GM12864 (cell line): ENCODE measurements around the gene MEF2D.

Source experiments
- DNase-seq: peaks from one replicate; pipeline ENCODE4 v3.0.0-alpha.2; 2011; ENCODE audit warnings: low read depth
- H3K4me3 ChIP-seq: 2 replicates; pipeline ENCODE4 v1.5.1; 2011; ENCODE audit warnings: mild to moderate bottlenecking, low read depth, low read length, control low read depth
- CTCF ChIP-seq: IDR thresholded peaks from 2 replicates; pipeline ENCODE4 v1.5.1; 2011; ENCODE audit warnings: low read depth, mild to moderate bottlenecking, moderate library complexity, low read length, control low read depth, inconsistent platforms; ENCODE audit errors: missing control alignments

The MEF2D gene

DNA sequence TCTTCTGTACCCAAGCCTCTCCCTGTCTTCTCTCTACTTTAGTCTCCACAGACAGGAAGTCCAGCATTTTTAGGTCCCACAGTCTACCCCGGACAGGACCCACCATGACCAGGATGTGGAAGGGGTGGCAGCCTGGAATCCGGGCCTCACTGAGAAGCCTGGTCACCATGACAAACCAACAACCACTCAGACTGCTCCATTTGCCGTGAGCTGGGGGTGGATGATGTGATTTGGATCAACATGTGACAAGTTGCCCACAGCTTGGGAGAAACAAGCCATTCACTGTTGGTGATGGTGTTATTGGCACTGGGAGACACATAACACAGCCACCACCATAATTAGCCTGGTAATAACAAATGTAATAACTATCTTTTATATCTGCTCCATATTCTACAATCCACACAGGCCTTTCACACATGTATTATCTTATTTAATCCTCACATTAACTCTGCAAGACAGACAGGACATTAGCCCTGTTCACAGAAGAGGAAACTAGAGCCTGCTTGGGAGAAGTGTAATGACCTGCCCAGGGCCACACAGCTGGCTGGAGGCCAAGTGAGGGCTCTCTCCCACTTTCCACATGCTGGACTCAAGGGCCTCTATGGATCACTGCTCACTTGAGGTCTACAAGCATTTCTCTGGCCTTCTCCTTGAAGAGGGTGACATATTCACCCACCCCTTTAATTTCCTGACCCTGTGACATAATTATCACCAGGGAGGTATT is 22.9 kb downstream of the MEF2D start:
- TF ChIP-seq CTCF: no peak
- no peak overlapping the region for H3K4me3 ChIP-seq
- DNase-seq: no peak

GRCh38 chr1:156476501-156477298 is 23.9 kb downstream of the MEF2D start:
- TF ChIP-seq CTCF: no peak
- H3K4me3 ChIP-seq: no peak overlapping the region
- no peak for DNase-seq

DNA sequence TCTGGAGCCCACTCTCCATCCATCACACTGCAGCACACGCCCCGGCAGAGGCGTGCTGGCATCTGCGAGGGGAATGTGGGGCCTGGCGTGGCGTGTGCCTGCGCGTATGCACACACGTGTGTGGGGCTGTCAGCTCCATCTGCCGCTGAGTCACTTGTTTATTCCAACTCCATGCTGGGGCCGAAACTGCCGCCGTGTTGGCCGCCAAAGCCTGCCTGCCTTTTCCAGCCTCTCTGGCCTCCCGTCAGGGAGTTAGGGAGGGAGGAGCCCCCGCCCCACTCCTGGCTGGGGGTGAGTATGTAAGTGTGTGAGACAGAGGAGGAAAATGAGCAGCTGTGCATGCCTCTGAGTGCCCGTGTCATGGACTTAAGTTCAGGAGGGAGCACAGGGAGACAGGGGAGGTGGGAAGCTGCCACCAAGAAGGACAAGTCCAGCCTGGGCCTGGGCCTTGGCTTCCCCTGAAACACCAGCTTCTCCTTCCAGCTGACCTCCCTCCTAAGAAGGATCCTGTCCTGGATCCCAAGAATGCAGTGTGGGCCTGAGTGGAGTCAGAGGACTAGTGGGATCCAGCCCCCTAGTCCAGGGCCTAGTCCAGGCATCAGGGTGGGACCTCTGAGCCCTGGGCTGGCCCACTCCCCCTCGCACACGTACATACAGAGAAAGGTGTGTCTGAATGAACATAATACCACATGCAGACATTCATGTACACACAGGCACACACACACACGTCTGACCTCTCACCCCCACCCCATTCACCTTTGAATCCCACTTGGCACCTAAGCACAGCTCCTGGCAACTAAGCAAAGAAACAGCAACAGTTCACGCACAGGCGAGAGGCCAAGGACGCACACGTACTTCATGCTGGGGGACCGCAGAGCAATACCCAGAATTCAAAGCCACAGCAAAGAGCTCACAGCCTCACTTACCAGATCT is 24.7 kb downstream of the MEF2D start:
- TF ChIP-seq CTCF: no peak
- DNase-seq: no peak
- no peak overlapping the region for H3K4me3 ChIP-seq

DNA sequence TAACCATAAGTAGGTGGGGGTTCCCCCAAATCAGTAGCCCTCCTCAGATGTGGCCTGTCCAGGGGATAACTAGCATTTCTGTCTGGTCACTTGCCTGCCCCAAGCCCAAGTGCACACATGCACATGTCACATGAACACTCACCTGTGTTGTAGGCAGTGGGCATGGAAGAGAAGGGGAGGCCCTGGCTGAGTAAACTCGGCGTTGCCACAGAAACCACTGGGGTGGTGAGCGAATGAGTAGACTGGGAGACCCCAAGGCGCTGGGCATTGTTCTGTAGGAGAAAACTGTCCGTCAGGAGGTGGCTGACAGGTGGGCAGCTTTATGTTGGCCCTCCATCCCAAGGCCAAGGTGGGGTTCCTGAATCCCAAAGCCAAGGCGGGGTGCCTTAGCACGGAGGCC is 25.6 kb downstream of the MEF2D start:
- H3K4me3 ChIP-seq: no peak overlapping the region
- no peak for TF ChIP-seq CTCF
- DNase-seq: no peak

DNA sequence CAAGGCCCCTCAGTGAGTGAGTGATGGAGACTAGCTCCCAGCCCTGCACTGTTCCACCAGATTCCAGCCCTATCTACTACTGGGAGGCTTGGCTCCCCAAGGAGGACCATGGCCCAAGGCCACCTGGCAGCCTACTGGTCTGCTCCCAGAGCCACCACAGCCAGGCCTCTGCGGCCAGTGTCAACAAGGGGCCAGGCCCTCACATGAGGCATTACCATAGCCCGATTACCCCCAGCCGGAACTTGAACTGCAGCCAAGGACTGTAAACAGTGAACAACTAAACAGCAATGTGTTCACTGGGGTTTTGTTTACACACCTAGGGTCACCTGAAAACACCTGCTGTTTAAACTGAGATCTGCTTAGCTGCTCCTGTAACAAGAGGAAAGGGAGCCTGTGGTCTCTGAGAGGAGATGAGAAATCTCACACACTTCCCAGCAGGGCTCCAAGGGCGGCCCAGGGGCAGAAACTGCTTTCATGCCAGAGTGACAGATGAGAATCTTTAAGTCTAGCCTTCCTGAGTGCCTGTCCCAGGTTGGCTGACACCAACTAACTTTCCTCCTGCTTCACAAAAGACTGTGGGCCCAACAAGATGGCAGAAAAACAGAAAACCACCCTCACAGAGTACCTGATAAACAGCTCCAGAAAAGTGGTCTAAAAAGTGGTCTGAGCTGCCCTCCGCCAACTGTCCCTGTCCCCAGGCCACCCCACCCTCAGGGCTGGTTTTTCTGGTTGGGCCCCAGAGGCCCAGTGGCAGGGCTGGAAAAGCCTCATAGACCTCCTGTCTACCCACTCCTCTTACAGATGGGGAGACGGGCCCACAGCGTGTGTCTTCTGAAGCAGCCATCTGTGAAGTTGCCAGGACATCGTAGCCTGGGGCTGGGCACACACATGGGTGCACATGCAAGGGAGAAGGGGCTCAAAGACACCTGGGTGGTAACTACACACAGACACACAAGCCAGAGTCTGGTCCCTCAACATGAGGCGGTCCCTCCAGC is 28.8 kb downstream of the MEF2D start:
- no peak for TF ChIP-seq CTCF

DNA sequence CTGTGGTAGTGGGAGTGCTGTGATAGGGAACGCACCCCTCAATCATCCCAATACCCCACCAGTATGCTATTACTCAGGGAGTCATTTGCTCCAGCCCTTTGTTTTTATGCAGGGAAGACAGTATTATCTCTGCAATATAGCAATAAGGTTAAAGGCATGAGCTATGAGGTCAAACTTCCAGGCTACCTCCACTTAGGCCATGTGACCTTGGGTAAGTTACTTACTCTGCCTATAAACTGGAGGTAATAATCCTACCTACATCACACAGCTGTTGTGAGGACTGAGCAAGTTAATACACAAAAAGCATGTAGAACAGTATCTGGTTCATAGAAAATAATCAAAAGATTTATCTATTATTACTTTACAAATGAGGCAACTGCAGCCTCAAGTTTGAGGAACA is 30.1 kb downstream of the MEF2D start:
- H3K4me3 ChIP-seq: no peak overlapping the region
- TF ChIP-seq CTCF: no peak
- no peak for DNase-seq

More for the DNA sequence above, 28.8 kb downstream of the MEF2D start:
- no peak overlapping the region for H3K4me3 ChIP-seq
- DNase-seq: no peak
